Common myeloid progenitor, CD34-positive (primary cell): ENCODE measurements around the gene RAB5IF.

Source experiments
- CTCF ChIA-PET: fragments of 350-600 bp; sonication (Branson Sonifier 250); formaldehyde crosslinking; loops from one replicate; lab custom pipeline; 2021; ENCODE audit warnings: antibody characterized with exemption; lab: Charles Lee
- POLR2A ChIA-PET: fragments of 350-600 bp; sonication (Branson Sonifier 250); formaldehyde crosslinking; loops from one replicate; lab custom pipeline; 2021; ENCODE audit warnings: antibody characterized with exemption; lab: Charles Lee
- DNase-seq, 3 donors: peaks; one replicate each; pipeline versions ENCODE4 v3.0.0 to v3.0.0-alpha.2; 2013
- H3K27ac ChIP-seq, 2 experiments: 1 replicate in 1 of 2; 2 replicates in 1 of 2; pipeline ENCODE4 v1.7.0; 2013; ENCODE audit warnings: inconsistent platforms in 2 of 2, low read length in 2 of 2, mild to moderate bottlenecking in 2 of 2, low read depth in 1 of 2, moderate library complexity in 1 of 2; ENCODE audit not compliant: severe bottlenecking in 2 of 2, insufficient read depth in 1 of 2, poor library complexity in 1 of 2
- H3K27me3 ChIP-seq, 5 experiments: replicated peaks in 2 of 5; 1 replicate in 3 of 5; 2 replicates in 2 of 5; pipeline versions ENCODE4 v1.6.1 to v1.7.0; 2013; ENCODE audit warnings: low read length in 4 of 5, mild to moderate bottlenecking in 2 of 5, moderate library complexity in 2 of 5, inconsistent platforms in 1 of 5; ENCODE audit not compliant: insufficient read depth in 5 of 5, control insufficient read depth in 4 of 5
- H3K36me3 ChIP-seq, 4 experiments: 1 replicate in 2 of 4; 2 replicates in 2 of 4; pipeline versions ENCODE4 v1.6.1 to v1.7.0; 2013; ENCODE audit warnings: low read length in 3 of 4, control low read depth in 1 of 4, mild to moderate bottlenecking in 1 of 4; ENCODE audit not compliant: control insufficient read depth in 4 of 4, insufficient read depth in 4 of 4
- H3K4me1 ChIP-seq, 4 experiments: 1 replicate in 3 of 4; 2 replicates in 1 of 4; pipeline versions ENCODE4 v1.6.1 to v1.7.1; 2013; ENCODE audit warnings: low read length in 3 of 4, mild to moderate bottlenecking in 3 of 4, control low read depth in 1 of 4, inconsistent platforms in 1 of 4, moderate library complexity in 1 of 4; ENCODE audit not compliant: control insufficient read depth in 4 of 4, insufficient read depth in 4 of 4; ENCODE audit errors: control extremely low read depth in 1 of 4
- H3K4me3 ChIP-seq, 7 experiments: 1 replicate in 4 of 7; 2 replicates in 3 of 7; pipeline versions ENCODE4 v1.5.1 to v1.7.0; 2013; ENCODE audit warnings: mild to moderate bottlenecking in 7 of 7, low read length in 6 of 7, moderate library complexity in 6 of 7, inconsistent platforms in 2 of 7, low read depth in 2 of 7, control low read depth in 1 of 7; ENCODE audit not compliant: insufficient read depth in 4 of 7, control insufficient read depth in 1 of 7; ENCODE audit errors: extremely low read depth in 1 of 7
- H3K9me3 ChIP-seq, 5 experiments: 1 replicate in 4 of 5; 2 replicates in 1 of 5; pipeline versions ENCODE4 v1.6.1 to v1.7.1; 2013; ENCODE audit warnings: low read length in 4 of 5, mild to moderate bottlenecking in 2 of 5, inconsistent platforms in 1 of 5, low read depth in 1 of 5, moderate library complexity in 1 of 5; ENCODE audit not compliant: control insufficient read depth in 4 of 5, insufficient read depth in 2 of 5; ENCODE audit errors: control extremely low read depth in 1 of 5
- WGBS: methylation state at CpG from one replicate; pipeline ENCODE4 v1.1.5; 2013; ENCODE audit not compliant: insufficient coverage; 5-methylcytosine and 5-hydroxymethylcytosine counted together

The RAB5IF gene

DNA sequence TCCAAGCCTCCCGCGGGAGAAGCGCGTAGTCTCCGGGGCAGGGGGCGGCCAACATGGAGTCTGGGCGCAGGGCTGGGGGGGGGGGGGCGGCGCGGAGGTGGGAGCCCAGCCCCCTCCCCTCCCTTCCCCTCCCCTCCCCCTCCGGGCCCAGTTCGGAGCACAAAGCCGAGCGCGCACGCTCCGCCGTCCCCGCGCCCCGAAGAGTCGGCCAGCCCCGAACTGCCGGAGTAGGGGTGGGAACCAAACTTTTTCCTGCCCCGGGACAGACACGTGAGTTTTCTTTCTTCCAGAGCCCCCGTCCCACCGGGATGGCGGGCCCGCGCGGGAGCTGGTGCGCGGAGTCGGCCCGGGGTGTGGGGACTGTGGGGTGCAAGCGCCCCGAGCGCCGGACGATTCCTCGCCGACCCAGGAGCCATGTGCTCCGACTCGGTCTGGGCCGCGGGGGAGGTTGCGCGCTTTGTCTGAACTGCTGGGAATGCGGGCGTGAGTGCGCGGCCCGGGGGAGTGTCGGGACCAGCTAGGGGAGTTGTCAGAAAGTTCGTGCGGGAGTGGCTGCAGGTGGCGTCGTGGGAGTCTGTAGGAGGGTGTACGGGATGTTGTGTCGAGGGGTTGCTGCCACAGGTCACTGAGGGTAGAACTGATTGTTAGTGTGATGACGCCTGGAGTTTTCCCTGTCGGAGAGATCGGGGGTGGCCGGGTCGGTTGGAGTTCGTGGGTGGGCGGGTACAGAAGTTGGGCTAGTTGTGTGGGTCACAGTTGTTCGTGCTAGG lies 31.0 kb upstream of the RAB5IF start:
- H3K27me3 ChIP-seq, result no peaks in the 10 kb centered on the region
- H3K36me3 ChIP-seq, result peaks cover 6 to 23% (median 12%) of the 10 kb centered on the region in 4 experiments
- ChIA-PET CTCF (interaction anchor here (1.3 to 13.1 kb wide), 3 partner anchors 13 to 31 kb away, joined by 9 to 108 read pairs (median 21); partner anchors contain the start of gene RAB5IF), POLR2A (interaction anchor here (0.7 to 2.4 kb wide), 7 partner anchors 14 to 286 kb away, joined by 3 to 12 read pairs (median 3); partner anchors contain the start of gene RAB5IF)
- peak overlapping the region; percentile 73 to 89 (median 81) for H3K4me3 ChIP-seq
- no peaks in the 10 kb centered on the region for H3K9me3 ChIP-seq
- 0% methylated on average over 37 of the region's 69 CpGs for WGBS
- peak in 2 of 3 donors; percentile 69 to 71 for DNase-seq
- H3K4me1 ChIP-seq, result peaks cover 2 to 44% (median 36%) of the 10 kb centered on the region in 4 experiments
- peak overlapping the region; percentile 94 to 96 for H3K27ac ChIP-seq

DNA sequence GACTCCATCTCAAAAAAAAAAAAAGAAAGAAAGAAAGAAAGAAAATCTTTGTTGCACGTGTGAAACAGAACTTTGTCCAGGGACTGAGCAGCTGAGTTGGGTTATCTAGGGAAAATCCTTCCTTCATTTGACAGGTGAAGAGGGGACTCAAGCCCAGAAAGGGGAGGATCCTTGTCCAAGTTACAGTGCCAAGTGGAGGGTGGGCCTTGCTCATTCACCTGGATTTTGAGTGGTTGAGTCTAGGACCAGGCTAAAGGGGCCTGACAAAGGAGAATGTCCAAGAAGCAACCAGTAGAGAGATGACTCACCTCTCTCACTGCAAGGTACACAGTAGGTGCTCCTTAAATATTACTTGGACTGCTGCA lies 29.5 kb upstream of the RAB5IF start:
- ChIA-PET POLR2A (interaction anchor here (0.6 to 1.4 kb wide), 3 partner anchors 10 to 14 kb away, joined by 3 to 5 read pairs (median 3); no protein-coding TSS in a partner anchor), CTCF (interaction anchor here (1.3 to 13.1 kb wide), 3 partner anchors 12 to 30 kb away, joined by 9 to 108 read pairs (median 21); partner anchors contain the start of gene RAB5IF)
- DNase-seq, result no peak
- 67% methylated on average over 1 of the region's 1 CpG for WGBS
- no peaks in the 10 kb centered on the region for H3K27me3 ChIP-seq
- peak overlapping the region in 1 of 2 experiments; percentile 66 for H3K27ac ChIP-seq
- no peaks in the 10 kb centered on the region for H3K9me3 ChIP-seq
- peak overlapping the region in 3 of 7 experiments; percentile 21 to 89 (median 81) for H3K4me3 ChIP-seq
- H3K36me3 ChIP-seq, result peaks cover 8 to 35% (median 24%) of the 10 kb centered on the region in 4 experiments
- H3K4me1 ChIP-seq, result peaks cover 2 to 43% (median 36%) of the 10 kb centered on the region in 4 experiments

- no peak for DNase-seq
- ChIA-PET CTCF (interaction anchor here (0.5 to 13.1 kb wide), 4 partner anchors 9 to 67 kb away, joined by 3 to 108 read pairs (median 6); partner anchors contain the start of gene RAB5IF), POLR2A (interaction anchor here (1.3 to 2.8 kb wide), 2 partner anchors 10 to 11 kb away, joined by 5 to 7 read pairs; no protein-coding TSS in a partner anchor)
- Histone ChIP-seq H3K27me3 (no peaks in the 10 kb centered on the region), H3K36me3 (peaks cover 10 to 52% (median 44%) of the 10 kb centered on the region in 4 experiments), H3K27ac (no peak overlapping the region), H3K9me3 (no peaks in the 10 kb centered on the region), H3K4me1 (peaks cover 0 to 22% (median 19%) of the 10 kb centered on the region in 4 experiments), H3K4me3 (no peak overlapping the region)
- WGBS, result 97% methylated on average over 13 of the region's 15 CpGs
These were observed 27.1 kb upstream of the RAB5IF start for GRCh38 chr20:36578356-36579041.

- 100% methylated on average over 1 of the region's 2 CpGs for WGBS
These were observed 25.5 kb upstream of the RAB5IF start for GRCh38 chr20:36579996-36580545.

GRCh38 chr20:36582322-36582721 lies 23.3 kb upstream of the RAB5IF start:
- POLR2A ChIA-PET, result no interaction called here
- H3K27ac ChIP-seq, result no peak overlapping the region
- H3K36me3 ChIP-seq, result peaks cover 10 to 80% (median 59%) of the 10 kb centered on the region in 4 experiments
- H3K9me3 ChIP-seq, result no peaks in the 10 kb centered on the region
- H3K4me1 ChIP-seq, result no peaks in the 10 kb centered on the region
- no peak overlapping the region for H3K4me3 ChIP-seq
- DNase-seq, result no peak
- 90% methylated on average over 2 of the region's 4 CpGs for WGBS
- H3K27me3 ChIP-seq, result no peaks in the 10 kb centered on the region
- CTCF ChIA-PET, result interaction anchor here (1.6 to 11.0 kb wide), 2 partner anchors 7 to 12 kb away, joined by 4 to 108 read pairs; partner anchors contain the start of gene TGIF2

More at GRCh38 chr20:36579996-36580545, 25.5 kb upstream of the RAB5IF start:
- ChIA-PET POLR2A (interaction anchor here (2.8 kb wide), 1 partner anchor 8 kb away, joined by 7 read pairs; no protein-coding TSS in a partner anchor), CTCF (interaction anchor here (1.3 to 13.1 kb wide), 4 partner anchors 8 to 23 kb away, joined by 3 to 108 read pairs (median 4); no protein-coding TSS in a partner anchor)
- Histone ChIP-seq H3K36me3 (peaks cover 10 to 62% (median 48%) of the 10 kb centered on the region in 4 experiments), H3K4me3 (no peak overlapping the region), H3K27ac (peak overlapping the region in 1 of 2 experiments; percentile 44), H3K27me3 (no peaks in the 10 kb centered on the region), H3K9me3 (no peaks in the 10 kb centered on the region), H3K4me1 (peaks cover 0 to 17% (median 15%) of the 10 kb centered on the region in 4 experiments)
- no peak for DNase-seq

GRCh38 chr20:36582821-36583220 lies 22.8 kb upstream of the RAB5IF start:
- Histone ChIP-seq H3K9me3 (no peaks in the 10 kb centered on the region), H3K36me3 (peaks cover 12 to 82% (median 58%) of the 10 kb centered on the region in 4 experiments), H3K27ac (no peak overlapping the region), H3K4me3 (no peak overlapping the region), H3K27me3 (no peaks in the 10 kb centered on the region), H3K4me1 (no peaks in the 10 kb centered on the region)
- ChIA-PET CTCF (interaction anchor here (1.6 to 11.0 kb wide), 2 partner anchors 8 to 12 kb away, joined by 4 to 108 read pairs; partner anchors contain the start of gene TGIF2), POLR2A (interaction anchor here (0.6 kb wide), 1 partner anchor 127 kb away, joined by 3 read pairs; no protein-coding TSS in a partner anchor)
- WGBS, result 100% methylated on average over 4 of the region's 4 CpGs
- no peak for DNase-seq
